GM12872 (cell line): ENCODE measurements around the gene CAPN12.

ENCODE experiments used
- CTCF ChIP-seq: IDR thresholded peaks from 3 replicates; pipeline ENCODE4 v1.5.1; 2011; ENCODE audit warnings: low read depth, mild to moderate bottlenecking, low read length, moderate library complexity; ENCODE audit not compliant: insufficient read depth

Gene CAPN12

GRCh38 chr19:38684078-38684861, 60.0 kb downstream of the CAPN12 start:
- no peak for TF ChIP-seq CTCF

- no peak for TF ChIP-seq CTCF
Measured at GRCh38 chr19:38683393-38684077, 60.7 kb downstream of the CAPN12 start.

GRCh38 chr19:38682872-38683392, 61.3 kb downstream of the CAPN12 start:
- no peak for TF ChIP-seq CTCF

- TF ChIP-seq CTCF: no peak
Measured at GRCh38 chr19:38682195-38682867, 61.9 kb downstream of the CAPN12 start.
